ENCODE data around the gene CPED1.

DNA sequence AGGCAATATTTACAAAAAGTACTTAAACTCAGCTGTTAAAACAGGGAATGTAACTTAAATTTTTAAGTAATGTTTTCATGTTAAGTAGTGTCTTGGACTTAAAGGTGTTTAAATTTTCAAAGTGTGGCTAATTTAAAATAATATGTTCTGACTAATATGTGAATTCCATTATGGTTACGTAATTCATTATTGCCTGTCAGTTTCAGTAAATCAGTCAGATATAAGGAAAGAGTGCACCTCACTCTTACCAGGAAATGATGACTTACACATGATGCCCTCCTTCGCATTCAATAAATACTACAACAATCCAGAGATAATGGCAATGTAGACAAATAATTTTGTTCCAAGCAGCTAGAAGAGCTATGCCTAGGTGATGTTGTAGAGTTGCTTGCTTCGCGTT lies 271.3 kb downstream of the CPED1 start:
- TF ChIP-seq, protein P1, sequence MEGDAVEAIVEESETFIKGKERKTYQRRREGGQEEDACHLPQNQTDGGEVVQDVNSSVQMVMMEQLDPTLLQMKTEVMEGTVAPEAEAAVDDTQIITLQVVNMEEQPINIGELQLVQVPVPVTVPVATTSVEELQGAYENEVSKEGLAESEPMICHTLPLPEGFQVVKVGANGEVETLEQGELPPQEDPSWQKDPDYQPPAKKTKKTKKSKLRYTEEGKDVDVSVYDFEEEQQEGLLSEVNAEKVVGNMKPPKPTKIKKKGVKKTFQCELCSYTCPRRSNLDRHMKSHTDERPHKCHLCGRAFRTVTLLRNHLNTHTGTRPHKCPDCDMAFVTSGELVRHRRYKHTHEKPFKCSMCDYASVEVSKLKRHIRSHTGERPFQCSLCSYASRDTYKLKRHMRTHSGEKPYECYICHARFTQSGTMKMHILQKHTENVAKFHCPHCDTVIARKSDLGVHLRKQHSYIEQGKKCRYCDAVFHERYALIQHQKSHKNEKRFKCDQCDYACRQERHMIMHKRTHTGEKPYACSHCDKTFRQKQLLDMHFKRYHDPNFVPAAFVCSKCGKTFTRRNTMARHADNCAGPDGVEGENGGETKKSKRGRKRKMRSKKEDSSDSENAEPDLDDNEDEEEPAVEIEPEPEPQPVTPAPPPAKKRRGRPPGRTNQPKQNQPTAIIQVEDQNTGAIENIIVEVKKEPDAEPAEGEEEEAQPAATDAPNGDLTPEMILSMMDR (IDR thresholded peaks at IDR 0.05), result no peak
- no peak for TF ChIP-seq SIN3A (IDR thresholded peaks at IDR 0.05; ENCODE audit: borderline replicate concordance, insufficient read depth, low read depth, low read length)
- TF ChIP-seq POLR2AphosphoS5 (IDR thresholded peaks at IDR 0.05; ENCODE audit: low read depth, low read length), result no peak
